Measurements from ENCODE around the gene GALNTL6.

DNA sequence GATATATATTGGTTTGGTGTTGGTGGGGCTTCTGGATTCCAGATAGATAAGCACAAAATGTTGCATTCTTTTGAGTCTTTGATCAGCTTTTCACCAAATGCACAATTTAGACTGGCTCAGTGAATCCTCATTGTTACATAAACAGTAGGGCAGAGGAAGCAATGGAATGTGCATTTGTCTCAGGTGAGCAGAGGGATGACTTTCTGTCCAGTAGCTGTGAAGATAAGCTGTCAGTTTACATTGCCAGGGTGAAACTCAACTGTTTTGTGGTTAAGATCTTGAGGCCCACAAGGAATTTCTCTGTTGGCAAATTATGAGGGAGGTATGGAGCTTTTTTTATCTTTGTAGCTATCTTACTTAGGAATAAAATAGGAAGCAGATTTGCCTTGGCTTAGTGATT lies 168.0 kb downstream of the GALNTL6 start:
- TF ChIP-seq, protein P1, sequence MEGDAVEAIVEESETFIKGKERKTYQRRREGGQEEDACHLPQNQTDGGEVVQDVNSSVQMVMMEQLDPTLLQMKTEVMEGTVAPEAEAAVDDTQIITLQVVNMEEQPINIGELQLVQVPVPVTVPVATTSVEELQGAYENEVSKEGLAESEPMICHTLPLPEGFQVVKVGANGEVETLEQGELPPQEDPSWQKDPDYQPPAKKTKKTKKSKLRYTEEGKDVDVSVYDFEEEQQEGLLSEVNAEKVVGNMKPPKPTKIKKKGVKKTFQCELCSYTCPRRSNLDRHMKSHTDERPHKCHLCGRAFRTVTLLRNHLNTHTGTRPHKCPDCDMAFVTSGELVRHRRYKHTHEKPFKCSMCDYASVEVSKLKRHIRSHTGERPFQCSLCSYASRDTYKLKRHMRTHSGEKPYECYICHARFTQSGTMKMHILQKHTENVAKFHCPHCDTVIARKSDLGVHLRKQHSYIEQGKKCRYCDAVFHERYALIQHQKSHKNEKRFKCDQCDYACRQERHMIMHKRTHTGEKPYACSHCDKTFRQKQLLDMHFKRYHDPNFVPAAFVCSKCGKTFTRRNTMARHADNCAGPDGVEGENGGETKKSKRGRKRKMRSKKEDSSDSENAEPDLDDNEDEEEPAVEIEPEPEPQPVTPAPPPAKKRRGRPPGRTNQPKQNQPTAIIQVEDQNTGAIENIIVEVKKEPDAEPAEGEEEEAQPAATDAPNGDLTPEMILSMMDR (IDR thresholded peaks at IDR 0.05 in 2 of 3, conservative IDR thresholded peaks at IDR 0.05 in 1 of 3; ENCODE audit: borderline replicate concordance in 1 of 3, insufficient read depth in 1 of 3, low read depth in 2 of 3, low read length in 2 of 3): no peak
- no peak for TF ChIP-seq EZH2phosphoT487 (IDR thresholded peaks at IDR 0.05; ENCODE audit: borderline replicate concordance)
- TF ChIP-seq EZH2 (IDR thresholded peaks at IDR 0.05): no peak
- no peak for TF ChIP-seq SP1 (IDR thresholded peaks at IDR 0.05; ENCODE audit: low read depth)
- TF ChIP-seq POLR2AphosphoS5 (IDR thresholded peaks at IDR 0.05; ENCODE audit: low read depth, low read length): no peak
- TF ChIP-seq POLR2A (IDR thresholded peaks at IDR 0.05; ENCODE audit: borderline replicate concordance, extremely low read depth, insufficient read depth, insufficient read length): no peak
- TF ChIP-seq CEBPB (IDR thresholded peaks at IDR 0.05; ENCODE audit: low read depth): no peak
- TF ChIP-seq, protein P2, sequence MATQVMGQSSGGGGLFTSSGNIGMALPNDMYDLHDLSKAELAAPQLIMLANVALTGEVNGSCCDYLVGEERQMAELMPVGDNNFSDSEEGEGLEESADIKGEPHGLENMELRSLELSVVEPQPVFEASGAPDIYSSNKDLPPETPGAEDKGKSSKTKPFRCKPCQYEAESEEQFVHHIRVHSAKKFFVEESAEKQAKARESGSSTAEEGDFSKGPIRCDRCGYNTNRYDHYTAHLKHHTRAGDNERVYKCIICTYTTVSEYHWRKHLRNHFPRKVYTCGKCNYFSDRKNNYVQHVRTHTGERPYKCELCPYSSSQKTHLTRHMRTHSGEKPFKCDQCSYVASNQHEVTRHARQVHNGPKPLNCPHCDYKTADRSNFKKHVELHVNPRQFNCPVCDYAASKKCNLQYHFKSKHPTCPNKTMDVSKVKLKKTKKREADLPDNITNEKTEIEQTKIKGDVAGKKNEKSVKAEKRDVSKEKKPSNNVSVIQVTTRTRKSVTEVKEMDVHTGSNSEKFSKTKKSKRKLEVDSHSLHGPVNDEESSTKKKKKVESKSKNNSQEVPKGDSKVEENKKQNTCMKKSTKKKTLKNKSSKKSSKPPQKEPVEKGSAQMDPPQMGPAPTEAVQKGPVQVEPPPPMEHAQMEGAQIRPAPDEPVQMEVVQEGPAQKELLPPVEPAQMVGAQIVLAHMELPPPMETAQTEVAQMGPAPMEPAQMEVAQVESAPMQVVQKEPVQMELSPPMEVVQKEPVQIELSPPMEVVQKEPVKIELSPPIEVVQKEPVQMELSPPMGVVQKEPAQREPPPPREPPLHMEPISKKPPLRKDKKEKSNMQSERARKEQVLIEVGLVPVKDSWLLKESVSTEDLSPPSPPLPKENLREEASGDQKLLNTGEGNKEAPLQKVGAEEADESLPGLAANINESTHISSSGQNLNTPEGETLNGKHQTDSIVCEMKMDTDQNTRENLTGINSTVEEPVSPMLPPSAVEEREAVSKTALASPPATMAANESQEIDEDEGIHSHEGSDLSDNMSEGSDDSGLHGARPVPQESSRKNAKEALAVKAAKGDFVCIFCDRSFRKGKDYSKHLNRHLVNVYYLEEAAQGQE (IDR thresholded peaks at IDR 0.05; ENCODE audit: low read depth): no peak
- TF ChIP-seq, protein P3, sequence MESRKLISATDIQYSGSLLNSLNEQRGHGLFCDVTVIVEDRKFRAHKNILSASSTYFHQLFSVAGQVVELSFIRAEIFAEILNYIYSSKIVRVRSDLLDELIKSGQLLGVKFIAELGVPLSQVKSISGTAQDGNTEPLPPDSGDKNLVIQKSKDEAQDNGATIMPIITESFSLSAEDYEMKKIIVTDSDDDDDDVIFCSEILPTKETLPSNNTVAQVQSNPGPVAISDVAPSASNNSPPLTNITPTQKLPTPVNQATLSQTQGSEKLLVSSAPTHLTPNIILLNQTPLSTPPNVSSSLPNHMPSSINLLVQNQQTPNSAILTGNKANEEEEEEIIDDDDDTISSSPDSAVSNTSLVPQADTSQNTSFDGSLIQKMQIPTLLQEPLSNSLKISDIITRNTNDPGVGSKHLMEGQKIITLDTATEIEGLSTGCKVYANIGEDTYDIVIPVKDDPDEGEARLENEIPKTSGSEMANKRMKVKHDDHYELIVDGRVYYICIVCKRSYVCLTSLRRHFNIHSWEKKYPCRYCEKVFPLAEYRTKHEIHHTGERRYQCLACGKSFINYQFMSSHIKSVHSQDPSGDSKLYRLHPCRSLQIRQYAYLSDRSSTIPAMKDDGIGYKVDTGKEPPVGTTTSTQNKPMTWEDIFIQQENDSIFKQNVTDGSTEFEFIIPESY (IDR thresholded peaks at IDR 0.05; ENCODE audit: extremely low read depth, insufficient replicate concordance, low read length): no peak
- TF ChIP-seq SIN3A (IDR thresholded peaks at IDR 0.05; ENCODE audit: low read depth): no peak
- TF ChIP-seq, protein P4, sequence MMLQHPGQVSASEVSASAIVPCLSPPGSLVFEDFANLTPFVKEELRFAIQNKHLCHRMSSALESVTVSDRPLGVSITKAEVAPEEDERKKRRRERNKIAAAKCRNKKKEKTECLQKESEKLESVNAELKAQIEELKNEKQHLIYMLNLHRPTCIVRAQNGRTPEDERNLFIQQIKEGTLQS (IDR thresholded peaks at IDR 0.05): no peak
- TF ChIP-seq, protein P5, sequence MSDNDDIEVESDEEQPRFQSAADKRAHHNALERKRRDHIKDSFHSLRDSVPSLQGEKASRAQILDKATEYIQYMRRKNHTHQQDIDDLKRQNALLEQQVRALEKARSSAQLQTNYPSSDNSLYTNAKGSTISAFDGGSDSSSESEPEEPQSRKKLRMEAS (IDR thresholded peaks at IDR 0.05): no peak
